HG02973 (cell line): ENCODE measurements around the gene CNFN.
"Not testable (repeated sequence)": the region's sequence is repeated elsewhere in the genome, so short reads cannot be mapped to it uniquely, and the experiment has no call there.

Experiments used
- ATAC-seq: cut with Tn5 transposase; IDR thresholded peaks from one replicate; pipeline ENCODE4 v1.9.1; 2021; ENCODE audit warnings: moderate library complexity; ENCODE audit not compliant: unreplicated experiment

The CNFN gene

DNA sequence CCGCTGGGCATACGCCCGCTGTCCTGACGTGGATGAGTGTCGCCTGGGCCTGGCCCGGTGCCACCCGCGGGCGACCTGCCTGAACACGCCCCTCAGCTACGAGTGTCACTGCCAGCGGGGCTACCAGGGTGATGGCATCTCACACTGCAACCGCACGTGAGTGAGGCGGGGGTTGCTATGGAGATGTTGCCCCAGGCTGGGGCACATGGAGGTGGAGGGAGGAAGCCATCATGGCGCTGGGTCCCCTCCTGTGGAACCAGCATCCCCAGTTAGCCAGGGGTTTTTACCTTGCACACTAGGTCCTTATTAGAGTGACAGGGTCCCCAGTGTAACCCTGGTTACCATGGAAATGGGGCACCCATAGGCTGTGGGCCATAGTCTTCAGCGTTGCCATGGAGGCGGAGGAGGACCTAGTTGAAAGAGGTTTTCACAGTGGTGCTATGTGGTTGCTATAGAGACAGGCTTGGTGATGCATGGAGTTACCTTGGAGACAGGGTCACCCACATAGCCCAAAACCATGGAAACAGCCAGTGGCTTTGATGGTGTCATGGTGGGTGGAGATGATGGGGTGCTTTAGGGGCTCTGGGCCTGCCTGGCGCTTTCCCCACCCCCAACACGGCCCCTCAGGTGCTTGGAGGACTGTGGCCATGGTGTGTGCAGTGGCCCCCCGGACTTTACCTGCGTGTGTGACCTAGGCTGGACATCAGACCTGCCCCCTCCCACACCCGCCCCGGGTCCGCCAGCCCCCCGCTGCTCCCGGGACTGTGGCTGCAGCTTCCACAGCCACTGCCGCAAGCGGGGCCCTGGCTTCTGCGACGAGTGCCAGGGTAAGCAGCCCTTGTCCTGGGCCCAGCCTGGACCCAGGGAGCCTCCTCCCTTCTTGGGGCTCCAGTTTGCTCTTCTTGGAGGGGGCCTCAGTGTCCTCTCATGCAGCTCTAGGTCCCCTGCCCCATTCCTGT lies 37.5 kb downstream of the CNFN start:
- ATAC-seq, result no peak

DNA sequence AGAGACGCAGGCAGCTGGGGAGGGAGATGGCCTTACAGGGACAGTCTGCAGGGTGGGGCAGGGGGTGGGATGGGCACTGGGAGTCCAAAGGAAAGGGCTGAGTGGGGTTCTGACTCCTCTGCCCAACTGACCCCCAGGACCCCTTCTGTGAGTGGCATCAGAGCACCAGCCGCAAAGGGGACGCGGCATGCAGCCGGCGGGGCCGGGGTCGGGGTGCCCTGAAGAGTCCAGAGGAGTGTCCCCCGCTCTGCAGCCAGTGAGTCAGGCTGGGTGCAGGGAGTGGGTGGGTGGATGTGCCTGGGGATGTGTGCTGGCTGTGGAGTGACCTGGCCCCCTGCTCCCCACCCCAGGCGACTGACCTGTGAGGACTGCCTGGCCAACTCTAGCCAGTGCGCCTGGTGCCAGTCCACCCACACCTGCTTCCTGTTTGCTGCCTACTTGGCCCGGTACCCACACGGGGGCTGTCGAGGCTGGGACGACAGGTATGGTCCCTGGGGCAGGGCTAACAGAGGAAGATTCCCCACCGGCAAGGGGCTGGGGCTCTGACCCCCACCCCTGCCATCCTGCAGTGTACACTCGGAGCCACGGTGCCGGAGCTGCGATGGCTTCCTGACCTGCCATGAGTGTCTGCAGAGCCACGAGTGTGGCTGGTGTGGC lies 38.9 kb downstream of the CNFN start:
- ATAC-seq, result no peak

DNA sequence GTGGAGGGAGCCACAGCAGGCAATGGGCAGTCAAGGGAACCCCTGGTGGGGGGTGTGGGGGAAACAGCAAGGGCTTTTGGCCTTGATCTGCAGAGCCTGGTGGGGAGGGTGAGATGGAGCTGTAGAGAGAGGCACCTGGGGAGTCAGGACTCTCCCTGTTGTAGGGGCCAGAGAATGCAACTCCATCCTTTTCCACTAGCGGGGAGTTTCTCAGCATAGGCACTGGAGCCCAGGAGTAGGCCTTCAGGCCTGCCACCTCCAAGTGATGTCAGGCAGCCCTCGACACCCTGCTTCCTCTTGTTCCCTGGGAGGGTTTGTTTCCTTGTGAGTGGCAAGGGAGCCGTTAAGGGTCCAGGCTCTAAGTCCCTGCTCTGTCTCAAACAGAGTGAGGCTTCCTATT lies 39.7 kb downstream of the CNFN start:
- ATAC-seq, result no peak

GRCh38 chr19:42349378-42350107 lies 40.6 kb downstream of the CNFN start:
- no peak for ATAC-seq

- no peak for ATAC-seq
Measured at GRCh38 chr19:42348211-42348610, 41.9 kb downstream of the CNFN start.

- ATAC-seq, result no peak
Measured at GRCh38 chr19:42345191-42345812, 44.8 kb downstream of the CNFN start.

DNA sequence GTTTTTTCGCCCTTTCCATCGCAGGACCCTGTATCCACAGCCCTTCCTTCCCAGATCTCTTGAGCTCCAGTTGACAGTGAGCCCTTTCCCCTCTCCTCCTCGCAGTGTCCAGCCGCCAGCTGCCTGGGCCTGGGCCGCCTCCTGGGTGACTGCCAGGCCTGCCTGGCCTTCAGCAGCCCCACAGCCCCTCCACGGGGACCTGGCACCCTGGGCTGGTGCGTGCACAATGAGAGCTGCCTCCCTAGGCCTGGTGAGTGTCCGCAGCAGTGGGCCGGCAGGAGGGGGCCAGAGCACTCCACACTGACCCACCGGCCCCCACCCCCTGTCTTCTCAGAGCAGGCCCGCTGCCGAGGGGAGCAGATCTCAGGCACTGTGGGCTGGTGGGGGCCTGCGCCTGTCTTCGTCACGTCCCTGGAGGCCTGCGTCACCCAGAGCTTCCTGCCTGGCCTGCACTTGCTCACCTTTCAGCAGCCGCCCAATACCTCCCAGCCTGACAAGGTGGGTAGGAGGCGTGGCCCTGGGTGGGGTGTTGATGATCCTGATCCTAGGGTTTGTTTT lies 45.7 kb downstream of the CNFN start:
- no peak for ATAC-seq

- no peak for ATAC-seq
Measured at GRCh38 chr19:42343344-42344110, 46.6 kb downstream of the CNFN start.

DNA sequence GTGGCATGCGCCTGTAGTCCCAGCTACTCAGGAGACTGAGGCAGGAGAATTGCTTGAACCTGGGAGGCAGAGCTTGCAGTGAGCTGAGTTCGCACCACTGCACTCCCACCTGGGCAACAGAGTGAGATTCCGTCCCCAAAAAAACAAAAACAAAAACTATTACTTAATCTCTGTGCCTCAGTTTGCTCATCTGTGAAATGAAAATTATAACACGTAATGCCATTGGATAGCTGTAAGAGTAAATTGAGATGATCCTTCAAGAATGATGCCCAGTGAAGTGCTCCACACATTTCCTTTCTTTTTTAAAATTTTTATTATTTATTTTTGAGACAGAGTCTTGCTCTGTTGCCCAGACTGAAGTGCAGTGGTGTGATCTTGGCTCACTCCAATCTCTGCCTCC lies 50.2 kb downstream of the CNFN start:
- not testable (repeated sequence) for ATAC-seq

DNA sequence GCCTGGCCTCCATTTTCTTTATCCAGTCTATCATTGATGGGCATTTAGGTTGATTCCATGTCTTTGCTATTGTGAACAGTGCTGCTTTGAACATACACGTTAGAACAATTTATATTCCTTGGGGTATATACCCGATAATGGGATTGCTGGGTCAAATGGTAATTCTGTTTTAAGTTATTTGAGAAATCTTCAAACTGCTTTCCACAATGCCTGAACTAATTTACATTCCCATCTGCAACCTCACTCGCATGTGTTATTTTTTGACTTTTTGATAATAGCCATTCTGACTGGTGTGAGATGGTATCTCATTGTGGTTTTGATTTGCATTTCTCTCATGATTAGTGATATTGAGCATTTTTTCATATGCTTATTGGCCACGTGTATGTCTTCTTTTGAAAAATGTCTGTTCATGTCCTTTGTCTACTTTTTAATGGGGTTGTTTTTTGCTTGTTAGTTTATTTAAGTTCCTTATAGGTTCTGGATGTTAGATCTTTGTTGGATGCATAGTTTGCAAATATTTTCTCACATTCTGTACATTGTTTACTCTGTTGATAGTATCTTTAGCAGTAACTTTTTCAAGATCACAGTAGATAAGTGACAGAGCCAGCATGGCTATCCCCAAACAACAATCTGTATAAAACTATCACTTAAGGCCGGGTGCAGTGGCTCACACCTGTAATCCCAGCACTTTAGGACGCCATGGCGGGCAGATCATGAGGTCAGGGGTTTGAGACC lies 50.8 kb downstream of the CNFN start:
- not testable (repeated sequence) for ATAC-seq
